Measurements from ENCODE around the gene CD86. TPM values are rescaled to one million over a fixed set of nuclear protein-coding genes. Genes with fewer than 3 reads are reported as not detected.

The CD86 gene
- total and polyA plus RNA-seq, 3 donors from 2014 or later = 3.2 to 4.5 (median 3.4) TPM

- Histone ChIP-seq H3K27me3 (no peaks in the 10 kb centered on the region), H3K27ac (no peak overlapping the region), H3K4me3 (no peak overlapping the region), H3K4me1 (no peaks in the 10 kb centered on the region), H3K9me3 (no peaks in the 10 kb centered on the region), H3K36me3 (ENCODE audit: low read depth, missing control alignments) (no peaks in the 10 kb centered on the region)
- TF ChIP-seq POLR2A (IDR thresholded peaks at IDR 0.05) (no peak), CTCF (IDR thresholded peaks at IDR 0.05) (no peak)
- DNase-seq = no peak
- intact Hi-C loops (cut with DNase I; ENCODE audit: low total_unique reads) = no loop called here
- 83 to 86% methylated on average over 3 of the region's 3 CpGs for WGBS, 2 donors
Measured at GRCh38 chr3:122169911-122170310, 114.7 kb downstream of the CD86 start.

Small RNAs within 50 kb of the gene (small RNA-seq; reads per million reads assigned to genes)
- gene RF00019 = 0 reads per million in 2 donors

Other genes with a start within 250 kb of the CD86 start
- gene IQCB1, start 220.3 kb upstream of the CD86 start, total RNA-seq = 10 to 100 TPM; 33.6 to 37.0 TPM
- gene IQCB1, start 220.3 kb upstream of the CD86 start, polyA plus RNA-seq (ENCODE audit: insufficient read depth, low read depth, low replicate concordance) = 39.3 TPM
- gene EAF2, start 220.2 kb upstream of the CD86 start, total RNA-seq = 1 to 10 TPM; 4.8 to 6.9 TPM
- 14.5 TPM for gene EAF2, start 220.2 kb upstream of the CD86 start, polyA plus RNA-seq (ENCODE audit: insufficient read depth, low read depth, low replicate concordance)
- 10 to 100 TPM; 13.8 to 21.8 TPM for gene SLC15A2, start 161.0 kb upstream of the CD86 start, total RNA-seq
- 11.8 TPM for gene SLC15A2, start 161.0 kb upstream of the CD86 start, polyA plus RNA-seq (ENCODE audit: insufficient read depth, low read depth, low replicate concordance)
- 1 to 10 TPM; 3.2 TPM for gene ILDR1, start 33.1 kb upstream of the CD86 start, total RNA-seq
- 1.4 TPM for gene ILDR1, start 33.1 kb upstream of the CD86 start, polyA plus RNA-seq (ENCODE audit: insufficient read depth, low read depth, low replicate concordance)
- 1 to 10 TPM; 1.2 to 1.4 TPM for gene CASR, start 128.3 kb downstream of the CD86 start, total RNA-seq
- 0.30 TPM for gene CASR, start 128.3 kb downstream of the CD86 start, polyA plus RNA-seq (ENCODE audit: insufficient read depth, low read depth, low replicate concordance)